Activated naive CD4-positive, alpha-beta T cell treated with anti-CD3 and anti-CD28 coated beads for 36 hours (primary cell): ENCODE data around the gene RPLP2. TPM values are rescaled to one million over a fixed set of nuclear protein-coding genes. Genes with fewer than 3 reads are reported as not detected.

ENCODE experiments used
- CTCF ChIA-PET: fragments of 350-600 bp; sonication (Branson Sonifier 250); formaldehyde crosslinking; loops from one replicate; lab custom pipeline; 2021; ENCODE audit warnings: antibody characterized with exemption; lab: Charles Lee
- DNase-seq: peaks from one replicate; pipeline ENCODE4 v3.0.0-alpha.2; 2020
- H3K27ac Mint-ChIP-seq: one replicate; pipeline ENCODE4 v1.8.0; 2021; ENCODE audit warnings: mild to moderate bottlenecking, mixed read lengths
- H3K27me3 Mint-ChIP-seq: one replicate; pipeline ENCODE4 v1.8.0; 2021; ENCODE audit warnings: low read depth, mixed read lengths
- H3K36me3 Mint-ChIP-seq: one replicate; pipeline ENCODE4 v1.8.0; 2021; ENCODE audit warnings: low read depth, mixed read lengths
- H3K4me1 Mint-ChIP-seq: one replicate; pipeline ENCODE4 v1.8.0; 2021; ENCODE audit warnings: low read depth, mixed read lengths
- H3K4me3 Mint-ChIP-seq: one replicate; pipeline ENCODE4 v1.8.0; 2021; ENCODE audit warnings: mild to moderate bottlenecking, moderate library complexity, mixed read lengths
- H3K9me3 Mint-ChIP-seq: one replicate; pipeline ENCODE4 v1.8.0; 2021; ENCODE audit warnings: mixed read lengths
- intact Hi-C: fragments of 100-400 bp; cut with micrococcal nuclease; formaldehyde crosslinking; loops from one replicate; pipeline ENCODE4 v1.15.1; 2023
- total RNA-seq, 2 experiments: library from RNA; stranded (reverse); gene quantifications; one replicate each; pipeline ENCODE4 v1.2.3, GENCODE V29; 2021

RPLP2 gene
- 1,000 to 10,000 TPM; 3,807 to 3,940 TPM for total RNA-seq

DNA sequence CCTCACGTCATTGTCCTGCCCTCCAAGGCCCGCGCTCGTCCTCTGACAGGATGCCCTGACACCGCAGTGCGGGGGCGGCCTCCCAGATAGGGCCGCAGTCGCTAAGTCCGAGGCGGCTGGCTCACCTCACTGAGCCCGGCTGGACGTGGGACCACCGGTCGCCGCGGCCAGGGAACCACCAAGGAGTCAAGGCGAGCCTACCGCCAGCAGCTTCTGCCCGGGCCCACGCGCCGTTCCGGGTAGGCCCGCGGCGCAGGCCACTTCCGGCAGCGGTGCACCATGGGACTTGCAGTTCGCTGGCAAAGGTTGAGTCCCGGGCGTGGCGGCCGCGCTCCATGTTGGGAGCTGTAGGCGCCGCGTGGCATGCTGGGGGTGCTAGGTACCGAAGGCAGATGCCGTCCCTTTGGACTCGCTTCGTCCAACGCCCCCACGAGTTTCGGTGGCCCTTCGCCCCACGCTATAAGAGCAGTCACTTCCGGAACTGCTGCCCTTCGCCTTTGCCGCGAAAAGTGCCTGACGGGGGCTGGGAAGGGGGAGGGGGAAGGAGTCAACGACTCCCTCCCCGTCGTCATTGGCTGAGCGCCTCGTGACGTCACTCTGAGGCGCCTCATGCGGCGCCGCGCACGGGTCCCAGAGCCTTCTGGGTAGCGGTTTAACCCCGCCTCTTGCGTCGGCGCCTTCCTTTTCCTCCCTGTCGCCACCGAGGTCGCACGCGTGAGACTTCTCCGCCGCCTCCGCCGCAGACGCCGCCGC lies at the start of gene RPLP2:
Gene RPLP2, plus strand, starts transcription at position 681 of the 753 bp plus-strand sequence. CDS start 268 bp downstream, outside the sequence.
- peaks cover 33% of the 10 kb centered on the region for H3K4me1 Mint-ChIP-seq
- peak; percentile 99 for DNase-seq
- intact Hi-C loops, result loop anchor here (1.0 to 5.0 kb wide), 6 partner anchors 10 to 357 kb away; partner anchors contain the start of genes CHID1, POLR2L, PTDSS2 and TSPAN4
- no peaks in the 10 kb centered on the region for H3K9me3 Mint-ChIP-seq
- H3K4me3 Mint-ChIP-seq, result peak within 1 kb of the TSS; percentile 84
- no peaks in the 10 kb centered on the region for H3K27me3 Mint-ChIP-seq
- peaks cover 31% of the 10 kb centered on the region for H3K36me3 Mint-ChIP-seq
- peak within 1 kb of the TSS; percentile 97 for H3K27ac Mint-ChIP-seq
- CTCF ChIA-PET, result no interaction called here

- H3K27me3 Mint-ChIP-seq, result no peaks in the 10 kb centered on the region
- peaks cover 31% of the 10 kb centered on the region for H3K36me3 Mint-ChIP-seq
- H3K4me3 Mint-ChIP-seq, result no peak overlapping the region
- intact Hi-C loops, result no loop called here
- H3K9me3 Mint-ChIP-seq, result no peaks in the 10 kb centered on the region
- DNase-seq, result no peak
- CTCF ChIA-PET, result no interaction called here
- peak overlapping the region; percentile 61 for H3K27ac Mint-ChIP-seq
- peaks cover 6% of the 10 kb centered on the region for H3K4me1 Mint-ChIP-seq
These were observed 49.5 kb upstream of the RPLP2 start for GRCh38 chr11:760236-760635.

GRCh38 chr11:761526-762108 lies 48.1 kb upstream of the RPLP2 start:
- Mint-ChIP-seq H3K27ac (no peak overlapping the region), H3K4me1 (peaks cover 10% of the 10 kb centered on the region), H3K27me3 (no peaks in the 10 kb centered on the region), H3K4me3 (no peak overlapping the region), H3K36me3 (peaks cover 31% of the 10 kb centered on the region), H3K9me3 (no peaks in the 10 kb centered on the region)
- intact Hi-C loops, result no loop called here
- CTCF ChIA-PET, result no interaction called here
- DNase-seq, result no peak

GRCh38 chr11:762421-763072 lies 47.2 kb upstream of the RPLP2 start:
- Mint-ChIP-seq H3K9me3 (no peaks in the 10 kb centered on the region), H3K4me1 (peaks cover 14% of the 10 kb centered on the region), H3K36me3 (peaks cover 27% of the 10 kb centered on the region), H3K27ac (no peak overlapping the region), H3K4me3 (no peak overlapping the region), H3K27me3 (no peaks in the 10 kb centered on the region)
- intact Hi-C loops, result no loop called here
- no peak for DNase-seq
- CTCF ChIA-PET, result interaction anchor here (0.6 kb wide), 1 partner anchor 22 kb away, joined by 3 read pairs; no protein-coding TSS in a partner anchor

DNA sequence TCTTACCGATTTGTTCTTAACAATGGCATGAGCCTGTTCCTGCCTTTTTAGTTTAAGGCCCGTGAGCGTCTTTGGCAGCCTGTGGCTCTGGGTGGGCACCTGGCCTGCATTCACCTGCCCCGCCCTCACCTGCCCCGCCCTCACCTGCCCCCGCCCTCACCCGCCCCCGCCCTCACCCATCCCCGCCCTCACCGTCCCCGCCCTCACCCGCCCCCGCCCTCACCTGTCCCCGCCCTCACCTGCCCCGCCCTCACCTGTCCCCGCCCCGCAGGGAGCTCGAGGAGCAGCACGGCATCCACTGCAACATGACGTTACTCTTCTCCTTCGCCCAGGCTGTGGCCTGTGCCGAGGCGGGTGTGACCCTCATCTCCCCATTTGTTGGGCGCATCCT lies 46.7 kb upstream of the RPLP2 start:
- H3K27me3 Mint-ChIP-seq, result no peaks in the 10 kb centered on the region

DNA sequence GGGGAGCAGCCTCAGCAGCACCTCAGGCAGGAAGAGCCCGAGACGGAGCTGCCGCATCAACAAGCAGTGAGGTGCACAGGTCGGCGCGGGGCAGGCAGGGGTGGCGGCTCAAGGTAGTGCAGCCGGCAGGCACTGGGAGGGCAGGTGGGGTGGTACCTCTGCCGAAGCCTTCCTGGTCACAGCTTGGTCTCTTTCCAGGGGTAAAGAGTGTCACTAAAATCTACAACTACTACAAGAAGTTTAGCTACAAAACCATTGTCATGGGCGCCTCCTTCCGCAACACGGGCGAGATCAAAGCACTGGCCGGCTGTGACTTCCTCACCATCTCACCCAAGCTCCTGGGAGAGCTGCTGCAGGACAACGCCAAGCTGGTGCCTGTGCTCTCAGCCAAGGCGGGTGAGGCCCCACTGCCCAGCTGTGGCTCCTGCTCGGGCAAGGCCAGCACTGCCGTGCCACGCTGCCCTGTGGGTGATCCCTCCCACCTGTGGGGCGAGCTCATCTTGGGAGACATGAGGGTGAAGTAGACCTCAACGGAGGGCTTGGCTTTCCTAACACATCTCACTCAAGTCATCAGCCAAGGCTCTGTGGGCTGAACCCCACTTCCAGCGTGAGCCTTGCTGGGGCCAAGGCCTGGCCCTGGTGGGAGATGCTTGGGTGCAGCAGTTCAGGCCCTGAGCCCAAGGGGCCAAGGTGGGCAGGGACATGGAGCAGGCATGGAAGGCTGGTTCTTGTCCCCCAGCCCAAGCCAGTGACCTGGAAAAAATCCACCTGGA lies 46.0 kb upstream of the RPLP2 start:
- intact Hi-C loops, result no loop called here
- no peak for DNase-seq
- Mint-ChIP-seq H3K36me3 (peaks cover 24% of the 10 kb centered on the region), H3K4me1 (peaks cover 14% of the 10 kb centered on the region), H3K4me3 (no peak overlapping the region), H3K9me3 (no peaks in the 10 kb centered on the region), H3K27ac (no peak overlapping the region), H3K27me3 (no peaks in the 10 kb centered on the region)
- CTCF ChIA-PET, result interaction anchor here (0.8 kb wide), 1 partner anchor 32 kb away, joined by 4 read pairs; no protein-coding TSS in a partner anchor

More for the DNA sequence above, 46.7 kb upstream of the RPLP2 start:
- DNase-seq, result no peak
- CTCF ChIA-PET, result interaction anchor here (0.6 kb wide), 1 partner anchor 22 kb away, joined by 3 read pairs; no protein-coding TSS in a partner anchor
- no peak overlapping the region for H3K4me3 Mint-ChIP-seq
- intact Hi-C loops, result no loop called here
- H3K4me1 Mint-ChIP-seq, result peaks cover 14% of the 10 kb centered on the region
- peaks cover 25% of the 10 kb centered on the region for H3K36me3 Mint-ChIP-seq
- H3K9me3 Mint-ChIP-seq, result no peaks in the 10 kb centered on the region
- H3K27ac Mint-ChIP-seq, result no peak overlapping the region

- H3K27ac Mint-ChIP-seq, result no peak overlapping the region
- H3K4me1 Mint-ChIP-seq, result peaks cover 14% of the 10 kb centered on the region
- intact Hi-C loops, result loop anchor here (1.0 kb wide), 1 partner anchor 36 kb away; no protein-coding TSS in a partner anchor
- H3K27me3 Mint-ChIP-seq, result no peaks in the 10 kb centered on the region
- H3K4me3 Mint-ChIP-seq, result no peak overlapping the region
- H3K9me3 Mint-ChIP-seq, result no peaks in the 10 kb centered on the region
- no peak for DNase-seq
- peaks cover 21% of the 10 kb centered on the region for H3K36me3 Mint-ChIP-seq
- CTCF ChIA-PET, result interaction anchor here (2.2 kb wide), 1 partner anchor 12 kb away, joined by 6 read pairs; no protein-coding TSS in a partner anchor
These were observed 45.3 kb upstream of the RPLP2 start for GRCh38 chr11:764322-765024.

DNA sequence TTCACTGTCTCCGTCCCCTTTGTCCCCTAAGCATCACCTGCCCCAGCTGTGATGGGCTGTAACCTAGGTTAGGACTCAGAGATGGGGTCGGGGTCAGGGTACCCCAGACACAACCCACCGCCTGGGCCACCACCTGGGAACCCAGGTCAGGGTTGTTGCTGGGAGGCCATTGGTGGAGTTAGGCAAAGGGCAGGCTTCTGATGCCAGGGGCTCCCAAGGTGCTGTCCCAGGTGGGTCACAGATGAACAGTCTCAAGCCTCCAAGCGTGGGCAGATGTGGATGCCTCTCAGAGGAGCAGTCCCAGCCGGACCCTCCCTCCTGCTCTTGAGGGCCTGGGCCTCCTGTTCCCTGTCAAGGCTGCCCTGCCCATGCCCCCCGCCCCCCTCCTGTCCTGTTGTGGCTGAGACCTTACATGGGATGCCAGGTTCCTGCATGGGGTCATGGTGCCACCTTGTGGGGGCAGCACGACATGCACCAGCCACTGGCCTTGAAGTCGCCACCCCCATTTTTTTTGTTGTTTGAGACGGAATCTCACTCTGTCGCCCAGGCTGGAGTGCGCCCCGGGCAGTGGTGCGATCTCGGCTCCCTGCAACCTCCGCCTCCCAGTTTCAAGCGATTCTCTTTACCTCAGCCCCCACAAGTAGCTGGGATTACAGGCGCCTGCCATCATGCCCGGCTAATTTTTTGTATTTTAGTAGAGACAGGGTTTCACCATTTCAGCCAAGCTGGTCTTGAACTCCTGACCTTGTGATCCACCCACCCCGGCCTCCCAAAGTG lies 44.6 kb upstream of the RPLP2 start:
- DNase-seq, result peak; percentile 74
- Mint-ChIP-seq H3K27ac (no peak overlapping the region), H3K27me3 (no peaks in the 10 kb centered on the region), H3K4me3 (no peak overlapping the region), H3K9me3 (no peaks in the 10 kb centered on the region), H3K36me3 (peaks cover 16% of the 10 kb centered on the region), H3K4me1 (peaks cover 9% of the 10 kb centered on the region)
- intact Hi-C loops, result loop anchor here (1.0 kb wide), 1 partner anchor 37 kb away; no protein-coding TSS in a partner anchor
- CTCF ChIA-PET, result interaction anchor here (0.8 to 2.2 kb wide), 3 partner anchors 11 to 32 kb away, joined by 3 to 6 read pairs (median 4); no protein-coding TSS in a partner anchor

- intact Hi-C loops, result loop anchor here (1.0 kb wide), 1 partner anchor 37 kb away; no protein-coding TSS in a partner anchor
- no peak for DNase-seq
- Mint-ChIP-seq H3K27ac (no peak overlapping the region), H3K27me3 (no peaks in the 10 kb centered on the region), H3K4me1 (peaks cover 8% of the 10 kb centered on the region), H3K36me3 (peaks cover 15% of the 10 kb centered on the region), H3K4me3 (no peak overlapping the region), H3K9me3 (no peaks in the 10 kb centered on the region)
- CTCF ChIA-PET, result interaction anchor here (0.8 to 2.2 kb wide), 3 partner anchors 11 to 31 kb away, joined by 3 to 6 read pairs (median 4); no protein-coding TSS in a partner anchor
These were observed 44.0 kb upstream of the RPLP2 start for GRCh38 chr11:765802-766091.

DNA sequence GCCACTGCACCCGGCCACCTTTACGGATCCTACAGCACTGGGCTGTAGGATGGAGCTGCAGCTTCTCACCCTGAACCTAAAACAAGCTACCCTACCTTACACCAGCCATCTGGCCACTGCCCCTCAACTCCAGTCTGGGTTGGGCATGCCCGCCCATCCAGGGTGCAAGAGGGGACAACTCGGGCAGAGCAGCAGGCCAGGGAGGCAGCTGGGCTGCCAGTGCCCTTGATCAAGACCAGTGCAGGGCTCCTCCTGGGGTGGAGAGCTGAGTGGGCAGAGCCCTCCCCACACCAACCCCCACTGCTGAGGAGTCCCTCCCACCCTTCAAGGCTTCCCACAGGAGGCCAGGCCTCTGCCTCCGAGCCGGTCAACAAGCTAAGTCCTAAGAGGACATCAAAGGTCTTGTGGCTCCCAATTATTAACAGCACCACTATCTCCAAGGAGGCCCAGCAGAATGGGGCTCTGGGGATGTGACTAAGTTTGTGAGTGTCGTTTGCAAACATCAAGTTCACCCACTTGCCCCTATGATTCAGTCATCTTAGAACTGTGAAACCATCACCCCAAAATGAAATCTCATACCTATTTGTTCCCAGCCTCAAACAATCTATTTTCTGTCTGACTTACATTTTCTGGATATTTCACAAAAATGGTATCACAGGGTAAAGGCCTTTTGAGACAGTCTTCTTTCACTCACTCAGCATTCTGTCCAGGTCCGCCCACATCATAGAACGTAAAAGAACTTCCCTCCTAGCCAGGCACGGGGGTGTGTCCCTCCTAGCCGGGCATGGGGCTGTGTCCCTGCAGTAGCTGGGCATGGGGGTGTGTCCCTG lies 43.4 kb upstream of the RPLP2 start:
- intact Hi-C loops, result no loop called here
- Mint-ChIP-seq H3K4me3 (no peak overlapping the region), H3K27me3 (no peaks in the 10 kb centered on the region), H3K9me3 (no peaks in the 10 kb centered on the region), H3K36me3 (peaks cover 15% of the 10 kb centered on the region), H3K27ac (no peak overlapping the region), H3K4me1 (peaks cover 8% of the 10 kb centered on the region)
- no peak for DNase-seq
- CTCF ChIA-PET, result interaction anchor here (0.8 to 2.2 kb wide), 3 partner anchors 10 to 31 kb away, joined by 3 to 6 read pairs (median 4); no protein-coding TSS in a partner anchor
